Upper lobe of right lung (tissue), 1 donor: ENCODE data around the gene NINJ2. TPM values are rescaled to one million over a fixed set of nuclear protein-coding genes. Genes with fewer than 3 reads are reported as not detected.
A peak's percentile ranks its signal among the peaks of the same experiment; 100 is the strongest.

Experiments used
- ATAC-seq: fragments of 200-7000 bp; cut with Tn5 transposase; one replicate; pipeline ENCODE4 v1.9.1; 2020; ENCODE audit warnings: mild to moderate bottlenecking, moderate library complexity
- DNase-seq: peaks from one replicate; pipeline ENCODE4 v3.0.0-alpha.2; 2020
- H3K27ac ChIP-seq: fragments of 200-600 bp; one replicate; pipeline ENCODE4 v1.8.0; 2022
- H3K27me3 ChIP-seq: fragments of 200-600 bp; one replicate; pipeline ENCODE4 v1.8.0; 2022; ENCODE audit warnings: mild to moderate bottlenecking
- H3K36me3 ChIP-seq: fragments of 200-600 bp; one replicate; pipeline ENCODE4 v1.8.0; 2022
- H3K4me1 ChIP-seq: fragments of 200-600 bp; one replicate; pipeline ENCODE4 v1.8.0; 2022
- H3K4me3 ChIP-seq: fragments of 200-600 bp; one replicate; pipeline ENCODE4 v1.8.0; 2022; ENCODE audit warnings: mild to moderate bottlenecking
- H3K9me3 ChIP-seq: fragments of 200-600 bp; one replicate; pipeline ENCODE4 v1.8.0; 2022
- intact Hi-C: fragments of 100-400 bp; cut with DNase I; formaldehyde crosslinking; loops from one replicate; pipeline ENCODE4 v1.11.0; 2022
- total RNA-seq: library from RNA; stranded (reverse); fragmentation: NEBNext Ultra II Directional; extraction: Animal tissue kit (Norgen Biotek cat#: 25700); gene quantifications from one replicate; pipeline ENCODE4 v1.2.1, GENCODE V29; 2021
- TF ChIP-seq, protein P1 (sequence below): fragments of 200-600 bp; IDR thresholded peaks from one replicate; pipeline ENCODE4 v1.8.0; 2022; ENCODE audit warnings: antibody characterized with exemption
- donor health status: DM: no; HTN: yes; CAD: no; lungs with severe emphysema.

Gene NINJ2
- total RNA-seq, 1 donor from 2014 or later, result 23.4 TPM

DNA sequence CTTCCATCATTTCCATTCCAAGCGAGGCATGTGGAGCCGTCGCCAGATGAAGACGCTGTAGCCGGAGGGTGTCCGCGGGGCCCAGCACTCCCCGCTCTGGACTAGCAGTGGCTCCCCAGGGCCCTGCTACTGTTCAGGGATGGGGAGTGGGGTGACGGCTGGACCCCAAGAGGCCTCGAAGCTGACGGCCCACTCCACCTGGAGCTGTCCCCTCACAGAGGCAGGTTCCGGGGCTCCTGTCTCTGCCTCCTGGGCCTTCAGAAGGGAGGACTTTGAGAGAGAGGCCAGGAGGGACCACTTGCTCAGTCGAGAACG is 101.9 kb downstream of the NINJ2 start:
- no peak for ATAC-seq
- Histone ChIP-seq H3K36me3 (no peaks in the 10 kb centered on the region), H3K4me3 (no peak overlapping the region), H3K4me1 (peaks cover 8% of the 10 kb centered on the region), H3K9me3 (no peaks in the 10 kb centered on the region), H3K27me3 (no peaks in the 10 kb centered on the region), H3K27ac (peak overlapping the region; percentile 70)
- DNase-seq, result no peak
- intact Hi-C loops, result no loop called here
- TF ChIP-seq, protein P1, sequence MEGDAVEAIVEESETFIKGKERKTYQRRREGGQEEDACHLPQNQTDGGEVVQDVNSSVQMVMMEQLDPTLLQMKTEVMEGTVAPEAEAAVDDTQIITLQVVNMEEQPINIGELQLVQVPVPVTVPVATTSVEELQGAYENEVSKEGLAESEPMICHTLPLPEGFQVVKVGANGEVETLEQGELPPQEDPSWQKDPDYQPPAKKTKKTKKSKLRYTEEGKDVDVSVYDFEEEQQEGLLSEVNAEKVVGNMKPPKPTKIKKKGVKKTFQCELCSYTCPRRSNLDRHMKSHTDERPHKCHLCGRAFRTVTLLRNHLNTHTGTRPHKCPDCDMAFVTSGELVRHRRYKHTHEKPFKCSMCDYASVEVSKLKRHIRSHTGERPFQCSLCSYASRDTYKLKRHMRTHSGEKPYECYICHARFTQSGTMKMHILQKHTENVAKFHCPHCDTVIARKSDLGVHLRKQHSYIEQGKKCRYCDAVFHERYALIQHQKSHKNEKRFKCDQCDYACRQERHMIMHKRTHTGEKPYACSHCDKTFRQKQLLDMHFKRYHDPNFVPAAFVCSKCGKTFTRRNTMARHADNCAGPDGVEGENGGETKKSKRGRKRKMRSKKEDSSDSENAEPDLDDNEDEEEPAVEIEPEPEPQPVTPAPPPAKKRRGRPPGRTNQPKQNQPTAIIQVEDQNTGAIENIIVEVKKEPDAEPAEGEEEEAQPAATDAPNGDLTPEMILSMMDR, result no peak

DNA sequence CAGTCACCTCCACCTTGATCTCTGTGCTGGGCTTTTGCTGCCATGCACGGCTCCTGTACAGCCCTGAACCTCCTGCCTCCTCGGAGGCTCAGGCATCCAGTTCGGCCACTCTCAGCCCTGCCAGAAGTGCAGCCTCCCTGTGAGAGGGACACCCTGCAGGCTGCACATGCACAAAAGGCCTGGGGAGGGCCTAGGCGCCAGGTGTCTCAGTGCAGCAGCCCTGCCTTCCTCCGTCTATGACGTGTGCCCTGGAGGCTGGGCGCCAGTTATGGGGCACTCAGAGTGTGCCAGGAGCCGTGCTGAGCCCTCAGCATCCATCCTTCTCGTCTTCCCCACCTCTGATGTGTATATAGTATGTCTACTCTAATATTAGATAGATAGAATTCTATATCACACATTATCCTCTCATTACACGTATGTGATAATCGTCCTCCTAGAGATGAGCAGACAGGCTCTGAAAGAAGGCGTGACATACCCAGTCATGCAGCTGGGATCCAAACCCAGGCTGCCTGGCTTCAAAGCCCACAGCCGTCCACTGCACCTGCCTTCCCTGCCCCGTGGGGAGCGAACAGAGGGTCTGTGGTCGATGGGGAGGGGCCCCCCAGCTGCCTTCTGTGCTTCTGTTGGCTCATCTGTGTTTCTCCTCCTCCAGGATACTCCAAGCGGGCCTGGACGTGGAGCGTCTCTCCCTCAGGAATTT is 102.4 kb downstream of the NINJ2 start:
- ATAC-seq (no peak), DNase-seq (no peak)
- H3K36me3 ChIP-seq, result no peaks in the 10 kb centered on the region
- no peaks in the 10 kb centered on the region for H3K27me3 ChIP-seq
- peaks cover 8% of the 10 kb centered on the region for H3K4me1 ChIP-seq
- no peaks in the 10 kb centered on the region for H3K9me3 ChIP-seq
- no peak overlapping the region for H3K4me3 ChIP-seq
- TF ChIP-seq, protein P1, result no peak
- intact Hi-C loops, result no loop called here
- no peak overlapping the region for H3K27ac ChIP-seq

DNA sequence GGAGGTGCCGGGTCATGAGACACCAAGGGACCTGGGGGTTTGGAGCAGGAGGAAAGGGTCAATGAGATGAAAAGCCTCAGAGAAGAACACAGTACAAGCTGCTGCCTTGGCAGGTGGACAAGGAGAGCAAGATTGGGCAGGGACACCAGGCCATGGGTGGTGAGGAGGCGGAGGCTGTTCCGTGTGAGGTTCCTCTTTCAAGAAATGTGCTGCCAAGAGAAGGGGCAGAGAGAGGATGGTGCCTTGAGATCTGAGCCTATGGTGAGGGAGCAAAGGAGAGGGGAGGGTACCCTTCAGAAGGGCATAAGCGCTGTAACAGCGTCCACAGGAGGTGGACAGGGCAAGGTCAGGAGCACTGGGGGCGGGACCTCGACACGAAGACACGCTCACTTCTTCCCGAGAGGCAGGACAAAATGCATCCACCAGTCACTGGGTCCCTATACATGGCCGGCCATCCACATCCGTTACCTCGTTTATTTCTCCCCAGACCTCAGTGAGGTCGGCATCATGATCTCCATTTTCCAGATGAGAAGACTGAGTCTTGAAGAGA is 103.3 kb downstream of the NINJ2 start:
- DNase-seq, result no peak
- TF ChIP-seq, protein P1, result no peak
- Histone ChIP-seq H3K9me3 (no peaks in the 10 kb centered on the region), H3K27ac (no peak overlapping the region), H3K4me1 (peaks cover 8% of the 10 kb centered on the region), H3K27me3 (no peaks in the 10 kb centered on the region), H3K36me3 (no peaks in the 10 kb centered on the region), H3K4me3 (no peak overlapping the region)
- ATAC-seq, result peak; percentile 45
- intact Hi-C loops, result no loop called here

DNA sequence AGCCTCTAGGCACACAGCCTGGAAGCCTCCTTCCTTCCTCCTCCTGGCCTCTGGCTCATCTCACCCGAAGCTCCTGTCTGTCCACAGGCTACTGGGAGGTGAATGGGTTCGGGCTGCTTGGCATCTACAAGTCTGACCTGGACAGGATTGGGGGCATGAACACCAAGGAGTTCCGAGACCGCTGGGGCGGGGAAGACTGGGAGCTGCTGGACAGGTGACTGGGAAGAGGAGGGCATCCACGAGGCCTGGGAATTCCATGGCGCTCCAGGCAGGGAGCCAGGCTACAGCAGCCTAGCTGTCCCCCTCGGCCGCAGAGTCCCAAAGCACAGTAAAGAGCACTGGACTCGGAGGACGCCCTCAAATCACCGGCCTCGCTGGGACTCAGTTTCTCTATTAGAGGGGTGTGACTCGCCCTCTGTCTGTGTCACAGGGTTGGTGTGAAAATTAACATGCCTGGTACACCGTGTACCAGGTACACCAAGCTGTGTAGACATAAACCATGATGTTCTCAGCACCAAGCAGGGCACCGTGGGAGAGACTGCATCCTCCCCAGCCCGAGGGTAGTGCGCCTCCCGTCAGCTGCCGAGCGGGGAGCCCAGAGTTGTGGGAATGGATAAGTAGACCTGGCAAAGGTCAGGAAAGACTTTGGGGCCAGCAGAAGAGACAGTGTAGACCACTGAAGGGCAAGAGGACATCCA is 103.9 kb downstream of the NINJ2 start:
- intact Hi-C loops, result no loop called here
- H3K36me3 ChIP-seq, result no peaks in the 10 kb centered on the region
- no peak for DNase-seq

DNA sequence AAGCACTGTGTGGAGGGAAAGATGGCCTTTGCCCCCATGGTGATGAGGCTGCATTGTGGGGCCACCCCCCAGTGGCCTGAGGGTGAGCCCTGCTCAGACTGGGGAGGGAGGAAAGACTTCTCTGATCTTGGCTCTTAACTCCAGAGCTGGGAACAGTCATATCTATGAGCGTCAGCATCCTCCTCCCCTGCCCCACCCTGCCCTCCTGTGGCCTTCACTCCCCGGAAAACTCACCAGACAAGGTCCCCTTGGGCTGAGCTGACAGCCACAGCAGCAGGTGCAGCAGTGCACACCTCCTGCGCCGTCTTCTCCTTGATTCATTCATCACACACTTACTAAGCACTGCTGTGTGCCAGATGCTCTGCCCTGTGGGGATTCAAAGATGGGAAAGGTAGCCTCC is 104.7 kb downstream of the NINJ2 start:
- no peak overlapping the region for H3K4me3 ChIP-seq
- no peaks in the 10 kb centered on the region for H3K36me3 ChIP-seq
- ATAC-seq (no peak), DNase-seq (no peak)
- H3K27me3 ChIP-seq, result no peaks in the 10 kb centered on the region
- TF ChIP-seq, protein P1, result no peak
- intact Hi-C loops, result no loop called here
- H3K9me3 ChIP-seq, result no peaks in the 10 kb centered on the region
- no peak overlapping the region for H3K27ac ChIP-seq
- peaks cover 8% of the 10 kb centered on the region for H3K4me1 ChIP-seq

More for the DNA sequence above, 103.9 kb downstream of the NINJ2 start:
- Histone ChIP-seq H3K27me3 (no peaks in the 10 kb centered on the region), H3K4me3 (no peak overlapping the region), H3K4me1 (peaks cover 8% of the 10 kb centered on the region), H3K9me3 (no peaks in the 10 kb centered on the region), H3K27ac (no peak overlapping the region)
- TF ChIP-seq, protein P1, result no peak
- no peak for ATAC-seq
